MM.1S (cell line): Measurements from ENCODE around the gene KHDC1L.
"Not testable (repeated sequence)": the region's sequence is repeated elsewhere in the genome, so short reads cannot be mapped to it uniquely, and the experiment has no call there.

Experiments used
- DNase-seq: peaks from one replicate; pipeline ENCODE4 v3.0.0-alpha.2; 2015
- H2AFZ ChIP-seq: fragments of 300-600 bp; sonication (generic); 2 replicates; pipeline ENCODE4 v1.6.0; 2016; ENCODE audit warnings: antibody characterized with exemption, low read length
- H3F3A ChIP-seq: fragments of 300-600 bp; sonication (generic); 2 replicates; pipeline ENCODE4 v1.6.1; 2016; ENCODE audit warnings: mild to moderate bottlenecking, antibody characterized with exemption, low read length, moderate library complexity, mixed read lengths; ENCODE audit not compliant: insufficient read depth
- H3K27ac ChIP-seq: fragments of 300-600 bp; sonication (generic); 2 replicates; pipeline ENCODE4 v1.5.1; 2016; ENCODE audit warnings: mild to moderate bottlenecking, low read length
- H3K27me3 ChIP-seq: fragments of 300-600 bp; sonication (generic); replicated peaks from 2 replicates; pipeline ENCODE4 v1.6.0; 2016; ENCODE audit warnings: low read length; ENCODE audit not compliant: insufficient read depth
- H3K36me3 ChIP-seq: fragments of 300-600 bp; sonication (generic); replicated peaks from 2 replicates; pipeline ENCODE4 v1.6.1; 2016; ENCODE audit warnings: mild to moderate bottlenecking, low read length, mixed read lengths; ENCODE audit not compliant: insufficient read depth
- H3K4me1 ChIP-seq: fragments of 300-600 bp; sonication (generic); 2 replicates; pipeline ENCODE4 v1.6.1; 2016; ENCODE audit warnings: low read length, mixed read lengths
- H3K4me2 ChIP-seq: fragments of 300-600 bp; sonication (generic); 2 replicates; pipeline ENCODE4 v1.6.0; 2016; ENCODE audit warnings: low read depth, low read length
- H3K4me3 ChIP-seq: fragments of 300-600 bp; sonication (generic); 2 replicates; pipeline ENCODE4 v1.5.1; 2016; ENCODE audit warnings: low read length, mixed read lengths
- H3K79me2 ChIP-seq: fragments of 300-600 bp; sonication (generic); 2 replicates; pipeline ENCODE4 v1.6.1; 2016; ENCODE audit warnings: mixed run types, low read length, mixed read lengths
- H3K9ac ChIP-seq: fragments of 300-600 bp; sonication (generic); 2 replicates; pipeline ENCODE4 v1.6.1; 2016; ENCODE audit warnings: low read length, mixed read lengths
- H3K9me2 ChIP-seq: fragments of 300-600 bp; sonication (generic); replicated peaks from 2 replicates; pipeline ENCODE4 v1.6.1; 2016; ENCODE audit warnings: mild to moderate bottlenecking, low read length, mixed read lengths; ENCODE audit not compliant: insufficient read depth
- H3K9me3 ChIP-seq: fragments of 300-600 bp; sonication (generic); replicated peaks from 2 replicates; pipeline ENCODE4 v1.6.1; 2016; ENCODE audit warnings: mild to moderate bottlenecking, low read length, mixed read lengths; ENCODE audit not compliant: insufficient read depth
- H4K20me1 ChIP-seq: fragments of 300-600 bp; sonication (generic); 2 replicates; pipeline ENCODE4 v1.6.1; 2016; ENCODE audit warnings: mild to moderate bottlenecking, low read length, moderate library complexity, mixed read lengths; ENCODE audit not compliant: insufficient read depth
- EZH2 ChIP-seq: fragments of 300-600 bp; sonication (generic); optimal IDR thresholded peaks from 2 replicates; pipeline ENCODE3; 2017; ENCODE audit warnings: low read depth, mild to moderate bottlenecking, antibody characterized with exemption, low read length, mixed read lengths
- EZH2phosphoT487 ChIP-seq: fragments of 300-600 bp; sonication (generic); IDR thresholded peaks from 2 replicates; pipeline ENCODE4 v1.6.1; 2018; ENCODE audit warnings: antibody characterized with exemption, low read length
- TF ChIP-seq, protein P1 (sequence below): fragments of 300-600 bp; sonication (generic); IDR thresholded peaks from 2 replicates; pipeline ENCODE4 v1.5.1; 2016; ENCODE audit warnings: antibody characterized with exemption, low read length, mixed read lengths

KHDC1L gene

DNA sequence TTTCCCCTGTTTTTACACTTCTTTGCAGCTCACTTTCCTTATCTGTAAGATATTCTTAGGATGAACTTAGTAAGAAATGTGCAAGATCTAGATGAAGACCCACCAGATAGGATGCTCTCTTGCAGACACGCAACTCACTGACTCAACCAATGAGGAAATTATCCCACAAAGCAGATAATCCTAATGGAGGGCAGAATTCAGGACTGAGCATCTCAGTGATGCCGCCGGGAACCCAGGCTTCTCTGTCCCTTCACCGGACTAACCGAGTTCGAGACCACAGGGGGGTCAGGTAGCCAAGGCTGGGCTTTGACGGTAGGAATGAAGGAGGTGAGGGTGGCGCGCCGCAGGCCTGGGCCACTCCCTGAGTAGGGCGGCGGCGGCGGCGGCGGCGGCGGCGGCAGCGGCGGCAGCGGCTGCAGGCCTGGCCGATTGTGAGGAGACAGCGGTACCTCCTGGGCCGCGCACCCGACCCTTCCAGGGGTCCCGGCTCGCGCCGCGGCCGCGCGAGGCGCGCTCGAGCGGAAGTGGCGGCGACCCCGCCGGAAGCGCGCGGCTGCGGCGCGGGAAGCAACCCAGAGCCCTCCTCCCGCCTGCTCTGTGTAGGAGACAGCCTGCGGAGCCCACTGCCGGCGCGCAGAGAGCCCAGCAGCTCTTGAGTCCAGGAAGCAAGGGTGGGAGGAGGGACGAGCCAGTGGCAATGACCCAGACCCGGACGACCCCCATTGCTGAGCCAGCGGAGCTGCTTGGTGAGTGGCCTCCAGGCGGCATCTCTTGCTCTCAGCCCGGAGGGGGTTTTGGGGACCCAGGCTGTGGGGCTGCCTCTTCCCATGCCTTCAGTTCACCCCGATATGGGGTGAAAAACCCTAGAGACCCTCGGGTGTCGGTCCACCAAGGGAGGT is 37.6 kb upstream of the KHDC1L start, which contains the start of gene KHDC1:
TSS of gene KHDC1 (minus strand) at position 526 of the 899 bp plus-strand sequence. CDS start 20,679 bp downstream, outside the sequence.
- H3K4me3 ChIP-seq: peak within 1 kb of the TSS; percentile 64
- no peaks in the 10 kb centered on the region for H3K9me2 ChIP-seq
- TF ChIP-seq EZH2 (no peak), EZH2phosphoT487 (no peak)
- TF ChIP-seq, protein P1, sequence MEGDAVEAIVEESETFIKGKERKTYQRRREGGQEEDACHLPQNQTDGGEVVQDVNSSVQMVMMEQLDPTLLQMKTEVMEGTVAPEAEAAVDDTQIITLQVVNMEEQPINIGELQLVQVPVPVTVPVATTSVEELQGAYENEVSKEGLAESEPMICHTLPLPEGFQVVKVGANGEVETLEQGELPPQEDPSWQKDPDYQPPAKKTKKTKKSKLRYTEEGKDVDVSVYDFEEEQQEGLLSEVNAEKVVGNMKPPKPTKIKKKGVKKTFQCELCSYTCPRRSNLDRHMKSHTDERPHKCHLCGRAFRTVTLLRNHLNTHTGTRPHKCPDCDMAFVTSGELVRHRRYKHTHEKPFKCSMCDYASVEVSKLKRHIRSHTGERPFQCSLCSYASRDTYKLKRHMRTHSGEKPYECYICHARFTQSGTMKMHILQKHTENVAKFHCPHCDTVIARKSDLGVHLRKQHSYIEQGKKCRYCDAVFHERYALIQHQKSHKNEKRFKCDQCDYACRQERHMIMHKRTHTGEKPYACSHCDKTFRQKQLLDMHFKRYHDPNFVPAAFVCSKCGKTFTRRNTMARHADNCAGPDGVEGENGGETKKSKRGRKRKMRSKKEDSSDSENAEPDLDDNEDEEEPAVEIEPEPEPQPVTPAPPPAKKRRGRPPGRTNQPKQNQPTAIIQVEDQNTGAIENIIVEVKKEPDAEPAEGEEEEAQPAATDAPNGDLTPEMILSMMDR: no peak
- peaks cover 9% of the 10 kb centered on the region for H3K4me1 ChIP-seq
- H3K9ac ChIP-seq: peak within 1 kb of the TSS; percentile 57
- peak within 1 kb of the TSS; percentile 88 for H3K4me2 ChIP-seq
- H3K79me2 ChIP-seq: no peaks in the 10 kb centered on the region
- peak; percentile 42 for DNase-seq
- no peaks in the 10 kb centered on the region for H3K27me3 ChIP-seq
- H3K27ac ChIP-seq: no peak within 1 kb of the TSS
- no peaks in the 10 kb centered on the region for H3K36me3 ChIP-seq
- no peaks in the 10 kb centered on the region for H3F3A ChIP-seq
- H2AFZ ChIP-seq: peak within 1 kb of the TSS; percentile 92
- no peaks in the 10 kb centered on the region for H3K9me3 ChIP-seq
- H4K20me1 ChIP-seq: no peaks in the 10 kb centered on the region

DNA sequence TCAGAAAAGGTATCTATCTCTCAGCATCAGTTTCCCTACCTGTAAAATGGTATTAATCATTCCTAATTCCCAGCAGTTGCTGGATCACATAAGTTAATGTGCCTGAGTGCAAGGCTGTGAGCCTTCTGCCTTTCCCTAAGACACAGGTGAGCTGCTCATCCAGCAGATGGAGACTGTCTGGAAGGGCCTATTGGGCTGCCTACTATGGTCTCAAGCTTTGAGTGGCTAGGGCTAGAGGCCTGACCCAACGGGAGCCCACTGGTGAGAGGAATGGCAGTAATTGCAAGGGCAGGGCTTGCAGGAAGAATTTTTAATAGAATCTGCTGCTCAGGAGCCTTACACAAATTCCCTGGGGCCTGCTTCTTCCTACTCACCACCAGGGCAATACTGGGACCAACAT is 33.4 kb upstream of the KHDC1L start:
- Histone ChIP-seq H3K9me3 (no peaks in the 10 kb centered on the region), H3K9ac (no peak overlapping the region), H3K27me3 (no peaks in the 10 kb centered on the region), H3K27ac (no peak overlapping the region), H3K36me3 (no peaks in the 10 kb centered on the region), H3K4me3 (no peak overlapping the region), H4K20me1 (no peaks in the 10 kb centered on the region), H3K79me2 (no peaks in the 10 kb centered on the region), H3K9me2 (no peaks in the 10 kb centered on the region), H2AFZ (no peak overlapping the region), H3K4me2 (no peak overlapping the region), H3K4me1 (peaks cover 9% of the 10 kb centered on the region), H3F3A (no peaks in the 10 kb centered on the region)
- no peak for DNase-seq
- TF ChIP-seq, protein P1: no peak
- TF ChIP-seq EZH2phosphoT487 (no peak), EZH2 (no peak)

DNA sequence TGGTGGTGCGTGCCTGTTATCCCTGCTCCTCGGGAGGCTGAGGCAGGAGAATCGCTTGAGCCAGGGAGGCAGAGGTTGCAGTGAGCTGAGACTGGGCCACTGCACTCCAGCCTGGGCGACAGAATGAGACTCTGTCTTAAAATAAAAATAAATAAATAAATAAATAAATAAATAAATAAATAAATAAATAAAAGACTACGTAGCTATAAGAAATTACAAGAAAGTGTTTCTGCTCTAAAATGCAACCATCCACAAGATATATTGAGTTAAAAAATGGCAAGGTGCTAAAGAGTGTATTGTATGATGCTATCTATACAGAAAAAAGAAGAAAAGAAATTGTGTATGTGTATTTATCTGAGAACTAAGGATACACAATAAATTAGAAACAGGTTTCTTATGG is 29.0 kb upstream of the KHDC1L start:
- not testable (repeated sequence) for H3K79me2 ChIP-seq, H3K9me3 ChIP-seq, H3K36me3 ChIP-seq, H3K4me3 ChIP-seq, H3K4me2 ChIP-seq, H3K9me2 ChIP-seq, DNase-seq, H3K9ac ChIP-seq, H3K4me1 ChIP-seq, H4K20me1 ChIP-seq, H2AFZ ChIP-seq, H3K27ac ChIP-seq, H3K27me3 ChIP-seq, H3F3A ChIP-seq

DNA sequence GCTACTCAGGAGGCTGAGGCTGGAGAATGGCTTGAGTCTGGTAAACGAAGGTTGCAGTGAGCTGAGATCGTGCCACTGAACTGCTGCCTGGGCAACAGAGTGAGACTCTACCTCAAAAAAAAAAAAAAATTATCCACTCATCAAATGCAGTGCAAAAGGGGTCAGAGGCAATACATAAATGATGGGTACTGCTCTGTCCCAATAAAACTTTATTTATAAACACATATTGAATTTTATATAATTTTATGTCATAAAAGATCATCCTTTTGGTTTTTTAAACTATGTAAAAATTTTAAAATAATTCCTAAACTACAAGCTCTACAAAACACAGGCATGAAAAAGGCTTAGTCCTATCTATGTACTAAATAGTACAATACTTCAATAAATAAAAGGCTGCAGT is 27.4 kb upstream of the KHDC1L start:
- H3K27ac ChIP-seq: no peak overlapping the region
- H3K9me2 ChIP-seq: no peaks in the 10 kb centered on the region
- H3K79me2 ChIP-seq: no peaks in the 10 kb centered on the region
- H2AFZ ChIP-seq: no peak overlapping the region
- no peaks in the 10 kb centered on the region for H3K27me3 ChIP-seq
- no peaks in the 10 kb centered on the region for H3F3A ChIP-seq
- no peaks in the 10 kb centered on the region for H3K36me3 ChIP-seq
- no peaks in the 10 kb centered on the region for H3K4me1 ChIP-seq
- H4K20me1 ChIP-seq: no peaks in the 10 kb centered on the region
- H3K9me3 ChIP-seq: no peaks in the 10 kb centered on the region
- H3K9ac ChIP-seq: no peak overlapping the region
- H3K4me2 ChIP-seq: no peak overlapping the region
- TF ChIP-seq, protein P1: no peak
- TF ChIP-seq EZH2: no peak
- TF ChIP-seq EZH2phosphoT487: no peak
- H3K4me3 ChIP-seq: no peak overlapping the region
- DNase-seq: no peak
